Upper lobe of left lung (tissue), 6 donors: ENCODE measurements around the gene FAM83D. TPM values are rescaled to one million over a fixed set of nuclear protein-coding genes. Genes with fewer than 3 reads are reported as not detected.
A peak's percentile ranks its signal among the peaks of the same experiment; 100 is the strongest.

ENCODE experiments used
- ATAC-seq, 2 donors: fragments of 200-7000 bp; cut with Tn5 transposase; one replicate each; pipeline ENCODE4 v1.9.1; 2022; ENCODE audit warnings: mild to moderate bottlenecking in 2 of 2, moderate library complexity in 2 of 2; ENCODE audit not compliant: low FRiP score in 2 of 2
- DNase-seq, 2 donors: peaks; one replicate each; pipeline ENCODE4 v3.0.0-alpha.2; 2019 to 2020
- H3K27ac ChIP-seq, 4 donors: fragments of 200-600 bp; sonication (generic); one replicate each; pipeline ENCODE4 v1.5.1; 2016 to 2019
- H3K27me3 ChIP-seq, 4 donors: fragments of 200-600 bp; sonication (generic); one replicate each; pipeline ENCODE4 v1.5.1; 2017 to 2019
- H3K36me3 ChIP-seq, 4 donors: fragments of 200-600 bp; sonication (generic); one replicate each; pipeline ENCODE4 v1.5.1; 2016 to 2019
- H3K4me1 ChIP-seq, 4 donors: fragments of 200-600 bp; sonication (generic); one replicate each; pipeline ENCODE4 v1.5.1; 2018 to 2019
- H3K4me3 ChIP-seq, 4 donors: fragments of 200-600 bp; sonication (generic); one replicate each; pipeline ENCODE4 v1.5.1; 2017 to 2019; ENCODE audit warnings: mild to moderate bottlenecking in 2 of 4, moderate library complexity in 1 of 4
- H3K9me3 ChIP-seq, 4 donors: fragments of 200-600 bp; sonication (generic); one replicate each; pipeline ENCODE4 v1.5.1; 2018 to 2019
- EP300 ChIP-seq, 4 donors: sonication (generic); formaldehyde crosslinking; IDR thresholded peaks; one replicate each; pipeline ENCODE4 v1.5.1; 2017; ENCODE audit warnings: antibody characterized with exemption in 4 of 4, control low read depth in 2 of 4
- POLR2A ChIP-seq, 4 donors: fragments of 450-650 bp; IDR thresholded peaks; one replicate each; pipeline ENCODE4 v1.5.1; 2016 to 2017; ENCODE audit warnings: antibody characterized with exemption in 4 of 4, mild to moderate bottlenecking in 2 of 4
- POLR2AphosphoS5 ChIP-seq, 2 donors: sonication (generic); formaldehyde crosslinking; IDR thresholded peaks; one replicate each; pipeline ENCODE4 v1.5.1; 2017; ENCODE audit warnings: antibody characterized with exemption in 2 of 2
- WGBS, 2 donors: methylation state at CpG; one replicate each; pipeline ENCODE4 v1.1.5; 2017 to 2018; 5-methylcytosine and 5-hydroxymethylcytosine counted together
- total RNA-seq, 6 donors: library from RNA; depleted of rRNA in 4 of 6; stranded (reverse); fragments of >200 nt in 4 of 6; gene quantifications; one replicate each; pipeline versions ENCODE4 v1.1.0 to v1.2.1, GENCODE V29; 2016 to 2021
- TF ChIP-seq, protein P1 (sequence below), 6 experiments: fragments of 450-650 bp in 4 of 6; fragments of 200-600 bp in 2 of 6; sonication (generic) in 2 of 6; IDR thresholded peaks; one replicate each; pipeline ENCODE4 v1.5.1; 2016 to 2019; ENCODE audit warnings: antibody characterized with exemption in 6 of 6
- donor health status: DM: no; HTN: no; CAD: no; lungs with moderate emphysema.
- donor health status: DM: no; HTN: yes; CAD: no; lungs with severe emphysema.

The FAM83D gene
- total RNA-seq, 6 donors from 2014 or later, result 1.0 to 4.8 (median 3.0) TPM

DNA sequence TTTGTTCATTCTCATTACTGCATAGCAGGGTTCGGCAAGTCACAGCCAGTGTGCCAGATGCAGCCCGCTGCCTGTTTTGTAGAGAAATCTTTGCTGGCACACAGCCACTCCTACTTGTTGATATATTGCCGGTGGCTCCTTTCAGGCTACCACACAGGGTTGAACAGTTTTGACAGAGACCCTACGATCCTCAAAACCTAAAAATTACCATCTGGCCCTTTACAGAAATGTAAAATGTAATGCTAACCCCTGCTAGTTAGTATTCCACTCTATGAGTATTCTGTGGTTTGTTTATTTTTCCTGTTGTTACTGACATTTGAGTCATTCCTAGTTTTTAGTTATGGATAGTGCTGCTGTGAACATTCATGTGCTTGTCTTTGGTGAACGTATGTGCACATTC, 47.4 kb downstream of the FAM83D start:
- Histone ChIP-seq H3K4me1 (peaks cover 0 to 6% (median 0%) of the 10 kb centered on the region in 4 donors), H3K4me3 (no peak overlapping the region), H3K36me3 (peaks cover 3 to 52% (median 8%) of the 10 kb centered on the region in 4 donors), H3K27me3 (no peaks in the 10 kb centered on the region), H3K9me3 (no peaks in the 10 kb centered on the region), H3K27ac (peak overlapping the region in 1 of 4 donors; percentile 20)
- TF ChIP-seq, protein P1, sequence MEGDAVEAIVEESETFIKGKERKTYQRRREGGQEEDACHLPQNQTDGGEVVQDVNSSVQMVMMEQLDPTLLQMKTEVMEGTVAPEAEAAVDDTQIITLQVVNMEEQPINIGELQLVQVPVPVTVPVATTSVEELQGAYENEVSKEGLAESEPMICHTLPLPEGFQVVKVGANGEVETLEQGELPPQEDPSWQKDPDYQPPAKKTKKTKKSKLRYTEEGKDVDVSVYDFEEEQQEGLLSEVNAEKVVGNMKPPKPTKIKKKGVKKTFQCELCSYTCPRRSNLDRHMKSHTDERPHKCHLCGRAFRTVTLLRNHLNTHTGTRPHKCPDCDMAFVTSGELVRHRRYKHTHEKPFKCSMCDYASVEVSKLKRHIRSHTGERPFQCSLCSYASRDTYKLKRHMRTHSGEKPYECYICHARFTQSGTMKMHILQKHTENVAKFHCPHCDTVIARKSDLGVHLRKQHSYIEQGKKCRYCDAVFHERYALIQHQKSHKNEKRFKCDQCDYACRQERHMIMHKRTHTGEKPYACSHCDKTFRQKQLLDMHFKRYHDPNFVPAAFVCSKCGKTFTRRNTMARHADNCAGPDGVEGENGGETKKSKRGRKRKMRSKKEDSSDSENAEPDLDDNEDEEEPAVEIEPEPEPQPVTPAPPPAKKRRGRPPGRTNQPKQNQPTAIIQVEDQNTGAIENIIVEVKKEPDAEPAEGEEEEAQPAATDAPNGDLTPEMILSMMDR (IDR thresholded peaks at IDR 0.05), result no peak
- TF ChIP-seq POLR2A (IDR thresholded peaks at IDR 0.05) (no peak), POLR2AphosphoS5 (IDR thresholded peaks at IDR 0.05) (no peak), EP300 (IDR thresholded peaks at IDR 0.05) (no peak)
- WGBS, 2 donors, result 80 to 86% methylated on average over 5 of the region's 5 CpGs
- no peak for DNase-seq
- ATAC-seq, result no peak

DNA sequence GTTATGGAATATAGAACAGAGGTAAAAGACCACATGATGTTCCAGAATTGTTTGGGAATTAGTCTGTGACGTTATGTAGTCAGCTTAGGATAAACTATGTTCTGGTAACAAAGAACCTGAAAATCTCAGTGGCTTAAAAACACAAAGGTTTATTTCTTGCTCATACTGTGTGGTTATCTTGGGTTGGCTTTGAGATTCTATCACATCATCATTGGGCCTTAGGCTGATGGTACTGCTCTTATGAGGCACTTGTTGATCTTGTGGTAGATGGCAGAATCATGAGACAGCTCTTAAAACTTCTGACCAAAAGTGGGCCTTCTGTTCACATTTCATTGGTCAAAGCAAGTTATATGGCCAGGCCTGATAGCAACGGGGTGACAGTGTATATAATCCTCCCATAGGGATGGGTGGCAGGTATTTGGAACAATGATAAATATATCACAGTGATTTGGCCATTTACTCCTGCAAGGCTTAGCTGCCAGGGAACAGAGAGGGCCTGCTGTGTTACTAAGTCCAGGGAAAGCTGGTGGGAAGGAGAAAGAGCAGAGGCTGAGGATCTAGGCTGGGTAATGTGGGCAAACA, 49.4 kb downstream of the FAM83D start:
- Histone ChIP-seq H3K27me3 (no peaks in the 10 kb centered on the region), H3K4me3 (no peak overlapping the region), H3K36me3 (peaks cover 0 to 34% (median 1%) of the 10 kb centered on the region in 4 donors), H3K9me3 (no peaks in the 10 kb centered on the region), H3K27ac (no peak overlapping the region), H3K4me1 (no peaks in the 10 kb centered on the region)
- ATAC-seq (no peak), DNase-seq (no peak)
- 79 to 88% methylated on average over 2 of the region's 2 CpGs for WGBS, 2 donors
- TF ChIP-seq POLR2A (IDR thresholded peaks at IDR 0.05), result no peak
- TF ChIP-seq, protein P1 (IDR thresholded peaks at IDR 0.05), result no peak
- TF ChIP-seq POLR2AphosphoS5 (IDR thresholded peaks at IDR 0.05), result no peak
- TF ChIP-seq EP300 (IDR thresholded peaks at IDR 0.05), result no peak

DNA sequence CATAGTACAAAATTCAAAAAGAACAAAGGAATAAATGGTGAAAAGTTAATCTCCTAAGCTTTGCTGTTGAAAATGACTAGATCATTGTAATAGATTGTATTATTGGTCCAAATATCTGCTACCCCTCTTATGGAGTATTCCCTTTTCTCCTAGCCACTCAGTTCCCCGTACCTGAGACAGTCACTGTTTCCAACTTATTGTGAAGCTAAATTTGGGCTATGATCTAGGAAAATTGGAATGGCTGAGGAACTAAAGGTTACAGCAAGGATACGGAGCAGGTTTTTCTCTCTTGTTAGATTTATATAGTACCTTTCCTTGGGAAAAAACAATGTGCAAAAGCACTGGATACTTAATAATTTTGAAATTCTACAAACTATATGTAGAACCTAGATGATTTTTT, 53.2 kb downstream of the FAM83D start:
- ATAC-seq, result no peak
- TF ChIP-seq POLR2A (IDR thresholded peaks at IDR 0.05) (no peak), POLR2AphosphoS5 (IDR thresholded peaks at IDR 0.05) (no peak), EP300 (IDR thresholded peaks at IDR 0.05) (no peak)
- TF ChIP-seq, protein P1 (IDR thresholded peaks at IDR 0.05), result no peak
- no peak for DNase-seq
- Histone ChIP-seq H3K27ac (no peak overlapping the region), H3K36me3 (peaks cover 0 to 21% (median 0%) of the 10 kb centered on the region in 4 donors), H3K27me3 (no peaks in the 10 kb centered on the region), H3K4me1 (no peaks in the 10 kb centered on the region), H3K9me3 (no peaks in the 10 kb centered on the region), H3K4me3 (no peak overlapping the region)
- 88 to 97% methylated on average over 2 of the region's 2 CpGs for WGBS, 2 donors

DNA sequence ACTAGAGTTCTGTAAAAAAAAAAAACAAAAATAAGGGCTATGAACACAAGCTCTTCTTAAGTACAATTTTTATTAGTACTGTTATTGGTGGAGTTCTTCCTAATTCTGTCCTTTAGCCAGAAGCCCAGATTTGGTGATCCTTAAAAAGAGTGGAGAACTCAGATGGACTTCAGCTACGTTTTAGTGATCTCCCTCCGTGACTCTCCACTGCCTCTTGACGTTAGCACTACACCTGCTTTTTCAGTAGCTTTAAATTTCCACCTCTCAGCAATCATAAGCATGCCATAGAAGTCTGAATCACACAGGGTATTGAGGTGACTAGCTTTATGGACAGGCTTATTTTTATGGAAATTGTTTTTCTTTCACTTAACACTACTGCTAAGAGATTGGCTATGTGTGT, 53.6 kb downstream of the FAM83D start:
- no peak for DNase-seq
- Histone ChIP-seq H3K27ac (no peak overlapping the region), H3K36me3 (peaks cover 0 to 17% (median 0%) of the 10 kb centered on the region in 4 donors), H3K4me1 (peaks cover 0 to 3% (median under 1%) of the 10 kb centered on the region in 4 donors), H3K27me3 (no peaks in the 10 kb centered on the region), H3K9me3 (no peaks in the 10 kb centered on the region), H3K4me3 (no peak overlapping the region)
- 88 to 92% methylated on average over 3 of the region's 3 CpGs for WGBS, 2 donors
- no peak for ATAC-seq
- no peak for TF ChIP-seq POLR2A (IDR thresholded peaks at IDR 0.05)
- no peak for TF ChIP-seq POLR2AphosphoS5 (IDR thresholded peaks at IDR 0.05)

DNA sequence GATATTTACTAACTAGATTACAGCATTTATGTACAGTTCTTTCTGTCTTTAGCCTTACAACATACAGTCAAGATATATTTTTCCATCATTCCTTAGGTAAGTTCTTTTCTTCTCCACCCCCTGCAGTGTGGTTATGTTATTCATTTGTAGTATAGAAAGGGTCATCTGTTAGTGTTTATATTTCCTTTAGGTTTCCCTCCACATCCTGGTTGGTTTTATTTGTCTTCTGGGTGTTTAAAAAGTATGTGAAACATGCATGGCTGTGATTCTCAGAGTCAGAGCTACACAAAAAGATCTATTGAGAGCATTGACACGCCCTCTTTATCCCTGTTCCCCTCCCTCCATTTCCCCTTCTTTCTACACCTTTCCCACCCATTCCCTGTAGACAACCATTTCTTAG, 56.1 kb downstream of the FAM83D start:
- H3K9me3 ChIP-seq, result no peaks in the 10 kb centered on the region
- no peak overlapping the region for H3K4me3 ChIP-seq
- H3K36me3 ChIP-seq, result peaks cover 0 to 19% (median 0%) of the 10 kb centered on the region in 4 donors
- WGBS, 2 donors, result 83 to 92% methylated on average over 1 of the region's 1 CpG
- H3K27me3 ChIP-seq, result no peaks in the 10 kb centered on the region
- no peak for DNase-seq
- H3K4me1 ChIP-seq, result peaks cover 0 to 18% (median 6%) of the 10 kb centered on the region in 4 donors
- no peak for ATAC-seq
- H3K27ac ChIP-seq, result no peak overlapping the region
- TF ChIP-seq POLR2AphosphoS5 (IDR thresholded peaks at IDR 0.05), result no peak

DNA sequence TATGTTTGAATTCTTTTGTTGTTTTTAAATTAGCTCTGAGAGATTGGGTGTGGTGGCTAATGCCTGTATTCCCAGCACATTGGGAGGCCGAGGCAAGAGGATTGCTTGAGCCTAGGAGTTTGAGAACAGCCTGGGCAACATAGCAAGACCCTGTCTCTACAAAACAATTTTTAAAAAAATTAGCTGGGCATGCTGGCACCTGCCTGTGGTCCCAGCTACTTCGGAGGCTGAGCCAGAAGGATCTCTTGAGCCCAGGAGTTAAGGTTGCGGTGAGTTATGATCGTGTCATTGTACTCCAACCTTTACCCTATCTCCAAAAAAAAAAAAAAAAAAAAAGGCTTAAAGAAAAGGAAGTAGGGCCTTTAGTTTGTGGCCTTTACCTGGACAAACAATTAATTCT, 58.8 kb downstream of the FAM83D start:
- H3K27me3 ChIP-seq, result no peaks in the 10 kb centered on the region
- WGBS, 2 donors, result 83 to 90% methylated on average over 4 of the region's 4 CpGs
- DNase-seq (no peak), ATAC-seq (no peak)
- H3K27ac ChIP-seq, result peak overlapping the region in 1 of 4 donors; percentile 30
- TF ChIP-seq, protein P1 (IDR thresholded peaks at IDR 0.05), result no peak
- TF ChIP-seq EP300 (IDR thresholded peaks at IDR 0.05) (no peak), POLR2AphosphoS5 (IDR thresholded peaks at IDR 0.05) (no peak), POLR2A (IDR thresholded peaks at IDR 0.05) (no peak)
- no peak overlapping the region for H3K4me3 ChIP-seq
- no peaks in the 10 kb centered on the region for H3K9me3 ChIP-seq
- H3K4me1 ChIP-seq, result peaks cover 0 to 18% (median 7%) of the 10 kb centered on the region in 4 donors
- H3K36me3 ChIP-seq, result peaks cover 0 to 34% (median 6%) of the 10 kb centered on the region in 4 donors
